Lower leg skin (tissue), 4 donors: ENCODE results near the gene ENTPD7. TPM values are rescaled to one million over a fixed set of nuclear protein-coding genes. Genes with fewer than 3 reads are reported as not detected.
"Not testable (repeated sequence)": the region's sequence is repeated elsewhere in the genome, so short reads cannot be mapped to it uniquely, and the experiment has no call there.

Source experiments
- DNase-seq, 2 donors: peaks; one replicate each; pipeline ENCODE4 v3.0.0-alpha.2; 2019; ENCODE audit warnings: low spot score in 2 of 2
- H3K4me3 ChIP-seq: fragments of 200-600 bp; sonication (generic); 2 replicates; pipeline ENCODE4 v1.5.1; 2017; ENCODE audit warnings: mild to moderate bottlenecking, low read depth; ENCODE audit not compliant: poor library complexity, severe bottlenecking
- POLR2A ChIP-seq, 2 donors: fragments of 450-650 bp; IDR thresholded peaks; one replicate each; pipeline ENCODE4 v1.6.1; 2016 to 2017; ENCODE audit warnings: antibody characterized with exemption in 2 of 2, mild to moderate bottlenecking in 1 of 2, moderate library complexity in 1 of 2
- WGBS, 2 donors: methylation state at CpG; one replicate each; pipeline ENCODE4 v1.1.5; 2018; 5-methylcytosine and 5-hydroxymethylcytosine counted together
- intact Hi-C: fragments of 100-400 bp; cut with DNase I; formaldehyde crosslinking; loops from one replicate; pipeline ENCODE4 v1.15.0; 2023; ENCODE audit warnings: low total_unique reads
- total RNA-seq, 4 donors: library from RNA; depleted of rRNA; stranded (reverse); fragments of >200 nt; gene quantifications; one replicate each; pipeline ENCODE4 v1.1.0, GENCODE V29; 2016
- TF ChIP-seq, protein P1 (sequence below), 3 donors: fragments of 450-650 bp; IDR thresholded peaks; one replicate each; pipeline ENCODE4 v1.5.1; 2016; ENCODE audit warnings: antibody characterized with exemption in 3 of 3, mild to moderate bottlenecking in 3 of 3, moderate library complexity in 2 of 3

ENTPD7 gene
- total RNA-seq, 4 donors from 2014 or later = 5.6 to 8.8 (median 8.1) TPM

- no peak overlapping the region for H3K4me3 ChIP-seq
- no peak for DNase-seq
- intact Hi-C loops = loop anchor here (10.0 kb wide), 1 partner anchor 61 kb away; no protein-coding TSS in a partner anchor
- TF ChIP-seq POLR2A (IDR thresholded peaks at IDR 0.05) = no peak
Observed at GRCh38 chr10:99623919-99624318, 35.4 kb upstream of the ENTPD7 start.

DNA sequence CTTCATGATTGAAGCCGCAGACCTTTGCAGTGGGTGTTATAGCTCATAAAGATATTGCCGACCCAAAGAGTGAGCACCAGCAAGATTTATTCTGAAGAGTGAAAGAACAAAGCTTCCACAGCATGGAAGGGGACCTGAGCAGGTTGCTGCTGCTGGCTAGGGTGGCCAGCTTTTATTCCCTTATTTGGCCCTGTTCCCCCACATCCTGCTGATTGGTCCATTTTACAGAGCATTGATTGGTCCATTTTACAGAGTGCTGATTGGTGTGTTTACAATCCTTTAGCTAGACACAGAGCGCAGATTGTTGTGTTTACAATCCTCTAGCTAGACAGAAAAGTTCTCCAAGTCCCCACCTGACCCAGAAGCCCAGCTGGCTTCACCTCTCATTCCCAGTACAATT is 34.2 kb upstream of the ENTPD7 start:
- 61 to 63% methylated on average over 3 of the region's 3 CpGs for whole genome bisulfite sequencing, 2 donors
- H3K4me3 ChIP-seq, DNase-seq: not testable (repeated sequence)
- intact Hi-C loops = loop anchor here (10.0 kb wide), 1 partner anchor 60 kb away; no protein-coding TSS in a partner anchor

- WGBS, 2 donors = 68 to 77% methylated on average over 1 of the region's 1 CpG
- no peak for DNase-seq
- intact Hi-C loops = loop anchor here (10.0 kb wide), 1 partner anchor 56 kb away; no protein-coding TSS in a partner anchor
- no peak overlapping the region for H3K4me3 ChIP-seq
- TF ChIP-seq, protein P1, sequence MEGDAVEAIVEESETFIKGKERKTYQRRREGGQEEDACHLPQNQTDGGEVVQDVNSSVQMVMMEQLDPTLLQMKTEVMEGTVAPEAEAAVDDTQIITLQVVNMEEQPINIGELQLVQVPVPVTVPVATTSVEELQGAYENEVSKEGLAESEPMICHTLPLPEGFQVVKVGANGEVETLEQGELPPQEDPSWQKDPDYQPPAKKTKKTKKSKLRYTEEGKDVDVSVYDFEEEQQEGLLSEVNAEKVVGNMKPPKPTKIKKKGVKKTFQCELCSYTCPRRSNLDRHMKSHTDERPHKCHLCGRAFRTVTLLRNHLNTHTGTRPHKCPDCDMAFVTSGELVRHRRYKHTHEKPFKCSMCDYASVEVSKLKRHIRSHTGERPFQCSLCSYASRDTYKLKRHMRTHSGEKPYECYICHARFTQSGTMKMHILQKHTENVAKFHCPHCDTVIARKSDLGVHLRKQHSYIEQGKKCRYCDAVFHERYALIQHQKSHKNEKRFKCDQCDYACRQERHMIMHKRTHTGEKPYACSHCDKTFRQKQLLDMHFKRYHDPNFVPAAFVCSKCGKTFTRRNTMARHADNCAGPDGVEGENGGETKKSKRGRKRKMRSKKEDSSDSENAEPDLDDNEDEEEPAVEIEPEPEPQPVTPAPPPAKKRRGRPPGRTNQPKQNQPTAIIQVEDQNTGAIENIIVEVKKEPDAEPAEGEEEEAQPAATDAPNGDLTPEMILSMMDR (IDR thresholded peaks at IDR 0.05) = no peak
- TF ChIP-seq POLR2A (IDR thresholded peaks at IDR 0.05) = no peak
Observed at GRCh38 chr10:99628923-99629624, 30.2 kb upstream of the ENTPD7 start.

- 56 to 59% methylated on average over 3 of the region's 3 CpGs for WGBS, 2 donors
- DNase-seq = no peak
- TF ChIP-seq, protein P1 (IDR thresholded peaks at IDR 0.05) = no peak
- H3K4me3 ChIP-seq = no peak overlapping the region
- intact Hi-C loops = loop anchor here (10.0 kb wide), 1 partner anchor 55 kb away; no protein-coding TSS in a partner anchor
Observed at GRCh38 chr10:99629625-99629978, 29.7 kb upstream of the ENTPD7 start.

DNA sequence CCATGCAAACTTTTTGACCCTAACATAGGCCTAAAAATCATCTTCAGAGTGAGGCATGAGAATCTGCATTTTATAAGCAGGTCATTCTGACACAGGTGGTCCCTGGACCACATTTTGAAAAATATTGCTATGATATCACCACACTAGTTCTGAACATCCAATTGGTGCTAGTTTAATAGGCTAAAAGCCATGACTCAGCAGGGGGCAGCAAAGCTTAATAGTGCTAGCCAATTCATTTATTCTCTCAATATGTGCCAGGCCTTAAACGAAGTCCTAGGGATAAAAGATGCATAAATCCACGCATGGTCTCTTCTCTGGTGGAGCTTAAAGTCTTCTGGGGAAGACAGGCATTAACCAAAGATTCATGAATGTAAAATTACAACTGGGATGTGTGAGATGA is 28.9 kb upstream of the ENTPD7 start:
- no peak for DNase-seq
- 1 to 16% methylated on average over 2 of the region's 2 CpGs for WGBS, 2 donors
- H3K4me3 ChIP-seq = no peak overlapping the region
- intact Hi-C loops = loop anchor here (10.0 kb wide), 1 partner anchor 74 kb away; no protein-coding TSS in a partner anchor
- TF ChIP-seq, protein P1 (IDR thresholded peaks at IDR 0.05) = no peak
- TF ChIP-seq POLR2A (IDR thresholded peaks at IDR 0.05) = no peak

DNA sequence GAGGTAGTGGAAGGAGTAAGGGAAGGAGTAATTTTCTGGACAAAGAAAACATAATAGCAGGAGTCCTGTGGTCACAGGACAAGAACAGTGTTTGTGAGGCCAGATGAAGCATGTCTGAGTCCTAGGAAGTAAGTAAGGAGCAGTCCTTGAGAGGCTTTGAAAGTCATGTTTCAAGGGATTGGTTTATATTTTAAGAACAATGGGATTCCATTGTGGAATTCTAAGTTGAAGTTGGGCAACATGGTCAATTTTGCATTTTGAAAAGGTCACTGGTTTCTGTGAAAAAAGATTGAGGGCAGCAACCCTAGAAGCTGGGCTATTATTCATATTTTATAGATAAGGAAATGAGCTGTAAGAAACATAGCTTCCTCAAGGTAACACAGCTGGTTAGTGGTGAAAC is 28.3 kb upstream of the ENTPD7 start:
- no peak overlapping the region for H3K4me3 ChIP-seq
- no peak for DNase-seq
- intact Hi-C loops = loop anchor here (10.0 kb wide), 1 partner anchor 74 kb away; no protein-coding TSS in a partner anchor
- TF ChIP-seq, protein P1 (IDR thresholded peaks at IDR 0.05) = no peak
- TF ChIP-seq POLR2A (IDR thresholded peaks at IDR 0.05) = no peak

DNA sequence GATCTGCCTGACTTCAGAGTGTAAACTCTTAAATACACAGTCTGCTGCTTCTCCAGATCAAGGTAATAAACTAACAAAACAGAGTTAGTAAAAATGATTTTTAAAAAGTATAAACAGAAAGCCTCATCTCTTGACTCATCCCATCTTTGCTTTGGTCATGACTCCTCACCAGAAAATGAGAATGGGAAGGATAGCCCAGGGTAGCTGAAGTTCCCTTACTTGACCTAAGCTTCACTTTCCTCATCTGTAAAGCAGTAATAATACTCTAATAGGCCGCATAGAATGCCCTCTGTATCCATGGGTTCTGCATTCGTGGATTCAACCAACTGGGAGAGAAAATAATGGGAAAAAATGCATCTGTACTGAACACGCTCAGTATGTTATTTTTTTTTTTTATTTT is 27.8 kb upstream of the ENTPD7 start:
- 91 to 93% methylated on average over 3 of the region's 3 CpGs for whole genome bisulfite sequencing, 2 donors
- no peak overlapping the region for H3K4me3 ChIP-seq
- TF ChIP-seq, protein P1 (IDR thresholded peaks at IDR 0.05) = no peak
- TF ChIP-seq POLR2A (IDR thresholded peaks at IDR 0.05) = no peak
- intact Hi-C loops = loop anchor here (10.0 kb wide), 1 partner anchor 73 kb away; no protein-coding TSS in a partner anchor
- DNase-seq = no peak
